ENCODE measurements around the gene NELL2.

NELL2 gene

GRCh38 chr12:44677724-44678123 is 198.4 kb downstream of the NELL2 start:
- no peak for DNase-seq

- no peak for DNase-seq
Measured at GRCh38 chr12:44674875-44675274, 201.2 kb downstream of the NELL2 start.

GRCh38 chr12:44673811-44674210 is 202.3 kb downstream of the NELL2 start:
- no peak for DNase-seq

- DNase-seq = no peak
Measured at GRCh38 chr12:44672042-44672441, 204.1 kb downstream of the NELL2 start.

GRCh38 chr12:44668443-44668842 is 207.7 kb downstream of the NELL2 start:
- DNase-seq = no peak

GRCh38 chr12:44667461-44667860 is 208.7 kb downstream of the NELL2 start:
- no peak for DNase-seq

GRCh38 chr12:44663291-44663690 is 212.8 kb downstream of the NELL2 start:
- DNase-seq = no peak

- DNase-seq = no peak
Measured at GRCh38 chr12:44655846-44656245, 220.3 kb downstream of the NELL2 start.

GRCh38 chr12:44654646-44655639 is 221.2 kb downstream of the NELL2 start:
- DNase-seq = no peak

GRCh38 chr12:44653861-44654527 is 222.1 kb downstream of the NELL2 start:
- DNase-seq = no peak

GRCh38 chr12:44649693-44650092 is 226.4 kb downstream of the NELL2 start:
- no peak for DNase-seq

- DNase-seq = no peak
Measured at GRCh38 chr12:44647917-44648690, 228.0 kb downstream of the NELL2 start.

GRCh38 chr12:44640427-44641190 is 235.5 kb downstream of the NELL2 start:
- no peak for DNase-seq

- no peak for DNase-seq
Measured at GRCh38 chr12:44637875-44638274, 238.2 kb downstream of the NELL2 start.

GRCh38 chr12:44628180-44628579 is 247.9 kb downstream of the NELL2 start:
- DNase-seq = no peak

GRCh38 chr12:44627387-44628166 is 248.5 kb downstream of the NELL2 start:
- DNase-seq = no peak

- no peak for DNase-seq
Measured at GRCh38 chr12:44626883-44627282, 249.2 kb downstream of the NELL2 start.

- no peak for DNase-seq
Measured at GRCh38 chr12:44618946-44619345, 257.2 kb downstream of the NELL2 start.

GRCh38 chr12:44616402-44616801 is 259.7 kb downstream of the NELL2 start:
- DNase-seq = no peak

- no peak for DNase-seq
Measured at GRCh38 chr12:44611538-44611937, 264.6 kb downstream of the NELL2 start.

- DNase-seq = no peak
Measured at GRCh38 chr12:44603701-44604100, 272.4 kb downstream of the NELL2 start.

- DNase-seq = no peak
Measured at GRCh38 chr12:44592626-44593025, 283.5 kb downstream of the NELL2 start.
